Upper lobe of right lung (tissue), 1 donor: ENCODE measurements around the gene ZBTB16. TPM values are rescaled to one million over a fixed set of nuclear protein-coding genes. Genes with fewer than 3 reads are reported as not detected.

Experiments
- ATAC-seq: fragments of 200-7000 bp; cut with Tn5 transposase; one replicate; pipeline ENCODE4 v1.9.1; 2020; ENCODE audit warnings: mild to moderate bottlenecking, moderate library complexity
- DNase-seq: peaks from one replicate; pipeline ENCODE4 v3.0.0-alpha.2; 2020
- H3K27ac ChIP-seq: fragments of 200-600 bp; one replicate; pipeline ENCODE4 v1.8.0; 2022
- H3K27me3 ChIP-seq: fragments of 200-600 bp; one replicate; pipeline ENCODE4 v1.8.0; 2022; ENCODE audit warnings: mild to moderate bottlenecking
- H3K36me3 ChIP-seq: fragments of 200-600 bp; one replicate; pipeline ENCODE4 v1.8.0; 2022
- H3K4me1 ChIP-seq: fragments of 200-600 bp; one replicate; pipeline ENCODE4 v1.8.0; 2022
- H3K4me3 ChIP-seq: fragments of 200-600 bp; one replicate; pipeline ENCODE4 v1.8.0; 2022; ENCODE audit warnings: mild to moderate bottlenecking
- H3K9me3 ChIP-seq: fragments of 200-600 bp; one replicate; pipeline ENCODE4 v1.8.0; 2022
- intact Hi-C: fragments of 100-400 bp; cut with DNase I; formaldehyde crosslinking; loops from one replicate; pipeline ENCODE4 v1.11.0; 2022
- total RNA-seq: library from RNA; stranded (reverse); fragmentation: NEBNext Ultra II Directional; extraction: Animal tissue kit (Norgen Biotek cat#: 25700); gene quantifications from one replicate; pipeline ENCODE4 v1.2.1, GENCODE V29; 2021
- TF ChIP-seq, protein P1 (sequence below): fragments of 200-600 bp; IDR thresholded peaks from one replicate; pipeline ENCODE4 v1.8.0; 2022; ENCODE audit warnings: antibody characterized with exemption
- donor health status: DM: no; HTN: yes; CAD: no; lungs with severe emphysema.

ZBTB16 gene
- total RNA-seq, 1 donor from 2014 or later, result 221 TPM

DNA sequence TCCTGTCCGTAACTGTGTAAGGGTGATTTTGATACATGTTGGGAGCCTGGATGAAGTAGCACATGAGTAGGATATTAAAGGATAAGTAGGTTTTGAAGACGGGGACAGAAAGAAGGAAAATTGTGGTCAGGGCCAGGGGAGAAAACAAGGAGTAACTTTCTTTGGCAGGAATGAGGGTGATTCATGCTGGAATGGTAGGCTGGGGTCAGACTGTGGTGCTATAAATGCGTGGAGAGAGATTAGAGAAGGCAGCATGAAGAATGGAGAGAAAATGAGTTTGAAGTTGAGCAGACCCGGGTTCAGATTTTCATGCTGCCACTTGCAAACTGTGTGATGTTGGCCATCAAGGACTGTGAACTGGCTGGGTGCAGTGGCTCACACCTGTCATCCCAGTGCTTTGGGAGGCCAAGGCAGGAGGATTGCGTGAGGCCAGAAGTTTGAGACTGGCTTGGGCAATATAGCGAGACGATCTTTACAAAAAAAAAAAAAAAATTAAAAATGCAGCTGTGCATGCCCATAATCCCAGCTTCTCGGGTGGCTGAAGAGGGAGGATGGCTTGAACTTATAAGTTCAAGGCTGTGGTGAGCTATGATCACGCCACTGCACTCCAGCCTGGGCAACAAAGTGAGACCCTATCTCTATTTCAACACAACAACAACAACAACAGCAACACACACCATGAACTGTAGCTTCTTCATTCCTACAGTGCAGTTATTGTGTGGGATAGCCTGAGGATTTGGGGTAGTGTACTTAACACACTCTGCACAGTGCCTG is 22.3 kb downstream of the ZBTB16 start:
- H3K4me3 ChIP-seq, result no peak overlapping the region
- intact Hi-C loops, result no loop called here
- TF ChIP-seq, protein P1, sequence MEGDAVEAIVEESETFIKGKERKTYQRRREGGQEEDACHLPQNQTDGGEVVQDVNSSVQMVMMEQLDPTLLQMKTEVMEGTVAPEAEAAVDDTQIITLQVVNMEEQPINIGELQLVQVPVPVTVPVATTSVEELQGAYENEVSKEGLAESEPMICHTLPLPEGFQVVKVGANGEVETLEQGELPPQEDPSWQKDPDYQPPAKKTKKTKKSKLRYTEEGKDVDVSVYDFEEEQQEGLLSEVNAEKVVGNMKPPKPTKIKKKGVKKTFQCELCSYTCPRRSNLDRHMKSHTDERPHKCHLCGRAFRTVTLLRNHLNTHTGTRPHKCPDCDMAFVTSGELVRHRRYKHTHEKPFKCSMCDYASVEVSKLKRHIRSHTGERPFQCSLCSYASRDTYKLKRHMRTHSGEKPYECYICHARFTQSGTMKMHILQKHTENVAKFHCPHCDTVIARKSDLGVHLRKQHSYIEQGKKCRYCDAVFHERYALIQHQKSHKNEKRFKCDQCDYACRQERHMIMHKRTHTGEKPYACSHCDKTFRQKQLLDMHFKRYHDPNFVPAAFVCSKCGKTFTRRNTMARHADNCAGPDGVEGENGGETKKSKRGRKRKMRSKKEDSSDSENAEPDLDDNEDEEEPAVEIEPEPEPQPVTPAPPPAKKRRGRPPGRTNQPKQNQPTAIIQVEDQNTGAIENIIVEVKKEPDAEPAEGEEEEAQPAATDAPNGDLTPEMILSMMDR, result no peak
- ATAC-seq, result no peak
- H3K27ac ChIP-seq, result peak overlapping the region; percentile 63
- no peaks in the 10 kb centered on the region for H3K27me3 ChIP-seq
- H3K9me3 ChIP-seq, result no peaks in the 10 kb centered on the region
- H3K36me3 ChIP-seq, result peaks cover 52% of the 10 kb centered on the region
- peaks cover 100% of the 10 kb centered on the region for H3K4me1 ChIP-seq
- DNase-seq, result no peak

DNA sequence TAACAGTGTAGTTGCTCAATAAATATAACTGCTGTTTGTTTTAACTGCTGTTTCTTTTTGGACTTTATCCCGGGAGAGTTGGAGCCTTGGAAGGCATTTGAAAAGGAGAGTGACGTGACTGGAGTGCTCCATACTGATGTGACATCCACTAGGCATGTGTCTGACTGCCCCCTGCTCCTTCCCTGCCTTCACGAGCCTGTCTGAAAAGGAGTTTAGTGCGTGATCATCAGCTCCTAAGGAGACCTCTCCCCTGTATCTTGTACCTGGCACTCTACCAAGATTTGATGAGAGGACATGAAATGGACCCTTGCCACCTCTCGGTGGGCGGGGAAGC is 22.9 kb downstream of the ZBTB16 start:
- DNase-seq (no peak), ATAC-seq (no peak)
- H3K4me3 ChIP-seq, result no peak overlapping the region
- H3K9me3 ChIP-seq, result no peaks in the 10 kb centered on the region
- H3K36me3 ChIP-seq, result peaks cover 51% of the 10 kb centered on the region
- intact Hi-C loops, result no loop called here
- peak overlapping the region; percentile 44 for H3K27ac ChIP-seq
- no peaks in the 10 kb centered on the region for H3K27me3 ChIP-seq
- TF ChIP-seq, protein P1, result no peak
- peaks cover 100% of the 10 kb centered on the region for H3K4me1 ChIP-seq

DNA sequence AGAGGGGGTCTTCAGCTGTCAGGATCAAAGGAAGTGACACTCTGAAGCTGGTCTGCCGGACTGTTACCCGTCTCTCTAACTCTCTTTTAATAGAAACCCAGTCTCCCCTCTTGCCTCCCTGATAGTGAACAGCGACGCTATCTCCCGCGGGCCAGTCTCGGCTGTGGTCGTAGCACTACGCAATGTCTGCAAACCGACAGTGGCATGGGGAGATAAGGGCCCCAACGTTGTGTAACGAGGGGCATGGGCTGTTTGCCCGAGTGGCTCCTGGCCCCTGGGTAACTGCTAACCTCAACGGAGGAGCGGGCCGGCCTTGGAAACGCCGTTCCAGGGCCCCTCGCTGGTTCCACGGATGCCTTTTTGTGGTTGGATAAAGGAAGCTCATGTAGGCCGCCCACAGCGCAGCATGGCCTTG is 23.3 kb downstream of the ZBTB16 start:
- H3K4me1 ChIP-seq, result peaks cover 100% of the 10 kb centered on the region
- H3K27me3 ChIP-seq, result no peaks in the 10 kb centered on the region
- DNase-seq, result no peak
- ATAC-seq, result no peak
- H3K36me3 ChIP-seq, result peaks cover 51% of the 10 kb centered on the region
- H3K27ac ChIP-seq, result peak overlapping the region; percentile 44
- TF ChIP-seq, protein P1, result no peak
- no peaks in the 10 kb centered on the region for H3K9me3 ChIP-seq
- no peak overlapping the region for H3K4me3 ChIP-seq
- intact Hi-C loops, result no loop called here

DNA sequence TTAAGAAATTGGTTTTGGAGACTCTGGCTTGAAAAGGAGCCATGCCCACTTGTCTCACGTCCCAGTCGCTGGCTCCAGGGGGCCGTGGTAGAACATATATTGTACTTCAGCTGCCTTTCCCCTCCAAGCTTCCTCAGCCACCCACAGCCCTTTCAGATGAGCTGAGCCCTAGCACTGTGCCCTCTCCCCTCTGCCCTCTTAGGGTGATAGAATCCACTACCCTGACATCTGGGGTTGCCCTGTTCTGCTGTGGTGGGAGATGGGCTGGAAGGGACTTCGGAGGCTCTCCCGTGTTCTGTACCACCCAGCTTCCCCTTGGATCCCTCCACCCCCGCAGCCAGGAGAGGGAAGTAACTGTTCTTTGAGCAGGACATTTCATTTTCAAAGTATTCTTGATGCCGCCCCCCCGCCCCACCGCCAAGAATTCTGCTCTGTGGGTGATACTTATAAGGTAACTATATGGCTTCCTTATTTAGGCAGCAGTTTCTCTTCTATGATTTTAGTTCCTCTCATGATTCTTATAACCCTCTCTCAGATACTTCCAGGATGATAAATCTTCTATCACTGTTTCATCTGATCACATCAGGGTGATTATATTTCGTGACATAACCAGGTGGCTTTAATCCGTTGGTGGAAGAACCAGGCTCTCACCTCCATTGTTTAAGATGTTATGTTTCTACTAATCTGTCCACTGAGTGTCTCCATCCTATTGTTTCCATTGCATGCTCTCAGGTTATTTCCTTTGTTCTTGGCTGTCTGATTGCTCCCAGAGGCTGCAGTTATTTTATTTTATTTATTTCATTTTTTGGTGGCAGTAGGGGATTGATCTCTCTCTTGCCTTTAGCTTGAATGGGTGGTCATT is 24.1 kb downstream of the ZBTB16 start:
- intact Hi-C loops, result no loop called here
- Histone ChIP-seq H3K27me3 (no peaks in the 10 kb centered on the region), H3K27ac (peak overlapping the region; percentile 44), H3K9me3 (no peaks in the 10 kb centered on the region), H3K4me1 (peaks cover 95% of the 10 kb centered on the region), H3K36me3 (peaks cover 51% of the 10 kb centered on the region), H3K4me3 (no peak overlapping the region)
- ATAC-seq (no peak), DNase-seq (no peak)
- TF ChIP-seq, protein P1, result no peak

DNA sequence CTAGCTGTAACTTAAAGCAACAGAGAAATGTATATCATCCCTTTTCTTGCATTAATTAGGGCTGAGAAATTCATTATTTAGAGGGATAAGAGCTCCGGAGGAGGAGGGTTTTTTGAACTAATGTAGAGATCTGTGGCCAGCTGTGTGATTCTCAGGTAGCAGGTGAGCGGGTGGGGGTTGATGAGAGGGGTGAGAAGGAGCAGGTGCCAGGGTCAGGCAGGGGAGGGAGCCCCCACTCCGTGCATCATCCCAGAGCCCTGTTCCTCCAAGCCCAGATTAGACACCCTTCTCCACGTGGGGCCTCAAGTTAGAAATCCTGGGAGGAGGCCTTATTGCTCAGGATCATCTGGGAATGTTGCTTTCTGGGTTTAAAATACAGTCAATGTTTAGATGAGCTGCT is 24.9 kb downstream of the ZBTB16 start:
- DNase-seq (no peak), ATAC-seq (no peak)
- TF ChIP-seq, protein P1, result no peak
- Histone ChIP-seq H3K9me3 (no peaks in the 10 kb centered on the region), H3K27ac (no peak overlapping the region), H3K36me3 (peaks cover 50% of the 10 kb centered on the region), H3K4me1 (peaks cover 95% of the 10 kb centered on the region), H3K27me3 (no peaks in the 10 kb centered on the region), H3K4me3 (no peak overlapping the region)
- intact Hi-C loops, result no loop called here
